Epithelial cell of proximal tubule (primary cell): ENCODE measurements around the gene PPP1CA. TPM values are rescaled to one million over a fixed set of nuclear protein-coding genes. Genes with fewer than 3 reads are reported as not detected.

Experiments used
- DNase-seq: peaks from one replicate; pipeline ENCODE4 v3.0.0-alpha.2; 2011; ENCODE audit warnings: low read depth
- H3K4me3 ChIP-seq: 2 replicates; pipeline ENCODE4 v1.5.1; 2011; ENCODE audit warnings: low read depth, mild to moderate bottlenecking, low read length
- CTCF ChIP-seq: conservative IDR thresholded peaks from 2 replicates; pipeline ENCODE4 v1.5.1; 2012; ENCODE audit warnings: low read depth, mild to moderate bottlenecking, low read length
- total RNA-seq: library from RNA; depleted of rRNA; stranded (reverse); fragments of >200 nt; gene quantifications from 2 replicates; pipeline ENCODE4 v1.2.3, GENCODE V29; 2015

Gene PPP1CA
- total RNA-seq, 1 donor from 2014 or later: 359 TPM

GRCh38 chr11:67387069-67387468 is 14.6 kb downstream of the PPP1CA start:
- TF ChIP-seq CTCF: no peak
- DNase-seq: no peak

GRCh38 chr11:67384851-67385366 is 16.7 kb downstream of the PPP1CA start:
- peak; percentile 83 for DNase-seq
- no peak overlapping the region for H3K4me3 ChIP-seq
- no peak for TF ChIP-seq CTCF

More at GRCh38 chr11:67387069-67387468, 14.6 kb downstream of the PPP1CA start:
- no peak overlapping the region for H3K4me3 ChIP-seq

GRCh38 chr11:67382276-67383136 is 19.2 kb downstream of the PPP1CA start:
- no peak for DNase-seq
- H3K4me3 ChIP-seq: no peak overlapping the region
- TF ChIP-seq CTCF: peak; percentile 99

DNA sequence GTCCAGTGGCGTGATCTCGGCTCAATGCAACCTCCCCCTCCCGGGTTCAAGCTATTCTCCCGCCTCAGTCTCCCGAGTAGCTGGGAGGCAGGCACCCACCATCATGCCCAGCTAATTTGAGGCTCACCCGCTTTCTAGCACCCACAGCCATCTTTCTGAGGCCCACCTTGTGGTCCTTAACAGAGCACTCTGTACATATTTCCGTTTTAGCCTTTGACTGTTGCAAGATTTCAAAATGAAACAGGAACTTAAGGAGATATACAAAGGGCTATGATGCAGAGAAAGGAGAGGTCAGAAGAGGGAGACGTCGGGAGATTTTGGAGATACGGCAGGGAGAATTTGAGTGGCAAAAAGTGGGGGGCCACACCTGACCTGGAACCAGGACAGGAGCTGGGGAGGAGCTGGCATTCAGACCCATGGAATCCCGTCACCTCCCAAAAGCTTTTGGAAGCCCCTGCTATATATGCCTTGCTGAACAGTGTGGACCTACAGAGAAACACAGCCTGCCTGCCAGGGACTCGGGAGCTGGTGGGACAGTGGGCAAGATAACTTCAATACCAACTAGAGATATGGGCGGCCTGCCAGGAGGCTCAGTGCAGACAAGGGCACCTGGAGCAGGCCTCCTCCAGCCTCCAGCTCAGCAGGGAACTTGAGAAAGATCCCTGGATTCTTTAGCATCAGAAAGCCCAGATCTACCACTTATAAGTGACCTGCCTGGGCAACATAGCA is 20.2 kb downstream of the PPP1CA start:
- no peak for DNase-seq
- H3K4me3 ChIP-seq: no peak overlapping the region
- no peak for TF ChIP-seq CTCF

DNA sequence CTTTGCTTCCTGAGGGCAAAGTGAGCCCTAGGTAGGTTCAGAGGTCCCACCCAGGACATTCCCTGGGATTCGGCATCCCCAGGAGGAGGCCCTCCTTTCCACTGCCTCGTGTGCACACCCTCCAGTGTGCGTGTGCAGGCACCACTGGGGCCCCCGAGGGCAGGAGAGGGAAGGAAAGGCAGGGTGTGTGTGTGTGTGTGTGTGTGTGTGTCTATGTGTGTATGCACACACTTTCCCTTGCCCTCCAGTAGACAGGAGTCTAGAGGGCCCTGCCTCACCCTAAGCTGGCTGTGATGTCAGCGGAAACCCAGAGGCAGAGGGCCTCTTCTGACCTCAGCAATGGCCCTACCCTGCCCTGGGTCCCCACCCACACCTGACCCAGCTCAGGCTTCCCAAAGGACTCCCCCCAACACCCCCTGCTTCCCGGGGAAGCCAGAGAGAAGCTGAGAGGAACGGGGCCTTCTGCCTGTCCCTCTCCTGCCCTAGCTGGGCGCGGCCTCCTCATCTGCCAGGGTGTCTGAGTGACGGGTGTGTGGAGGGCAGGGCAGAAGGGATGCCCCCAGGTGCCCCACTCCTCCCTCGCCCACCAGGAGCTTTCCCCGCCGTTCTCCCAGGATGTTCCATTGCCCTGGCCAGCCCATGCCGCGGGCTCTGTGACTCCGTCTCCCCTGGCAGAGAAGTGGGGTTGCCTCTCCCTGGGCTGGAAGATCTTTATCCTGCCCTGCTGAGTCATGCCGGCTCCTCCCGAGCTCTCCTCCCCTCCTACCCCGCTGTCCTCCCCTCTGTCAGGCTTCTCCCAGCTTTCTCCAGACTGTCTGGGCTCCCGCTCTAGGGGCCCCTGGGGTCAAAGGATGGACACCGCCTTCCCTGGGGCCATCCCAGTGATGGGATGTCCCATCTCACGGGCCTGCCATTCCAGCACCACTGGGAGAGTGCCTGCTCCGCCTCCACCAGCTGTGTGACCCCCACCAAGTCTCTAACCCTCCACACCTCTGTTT is 22.3 kb downstream of the PPP1CA start:
- TF ChIP-seq CTCF: no peak
- DNase-seq: no peak
- H3K4me3 ChIP-seq: no peak overlapping the region

DNA sequence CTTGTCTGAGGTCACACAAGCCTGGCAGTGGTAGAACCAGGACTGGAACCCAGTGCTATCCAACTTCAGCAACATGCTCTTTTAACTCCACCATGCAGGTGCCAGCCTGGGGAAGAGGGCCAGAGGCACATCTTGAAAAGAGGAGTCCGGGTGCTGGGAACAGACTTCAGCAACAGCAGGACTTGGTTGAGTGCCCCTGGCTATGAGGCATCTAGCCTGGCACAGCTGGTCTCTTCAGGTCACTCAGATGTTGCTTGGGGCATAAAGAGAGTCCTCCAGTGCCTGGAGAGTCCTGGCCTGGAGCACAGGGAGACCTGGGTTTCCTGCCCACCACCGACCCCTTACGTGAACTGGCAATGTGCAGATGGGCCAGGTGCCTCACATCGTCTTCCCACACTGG is 23.1 kb downstream of the PPP1CA start:
- no peak overlapping the region for H3K4me3 ChIP-seq
- DNase-seq: no peak
- TF ChIP-seq CTCF: no peak
